Heart left ventricle (tissue), 13 donors: Measurements from ENCODE around the gene GOLGA3.

ENCODE experiments used
- CTCF ChIP-seq, 12 donors: fragments of 200-600 bp; sonication (generic) in 4 of 12; IDR thresholded peaks; one replicate each; pipeline versions ENCODE4 v1.5.0 to v1.8.0; 2018 to 2022; ENCODE audit warnings: antibody characterized with exemption in 12 of 12, mild to moderate bottlenecking in 5 of 12
- POLR2A ChIP-seq, 2 donors: fragments of 450-650 bp; IDR thresholded peaks; one replicate each; pipeline ENCODE4 v1.6.1; 2017; ENCODE audit warnings: antibody characterized with exemption in 2 of 2, mild to moderate bottlenecking in 2 of 2, moderate library complexity in 2 of 2
- donor health status: ischemic (EF 13 %, LVEDD 7.1; RV severe dilation, severe dysfunction).
- donor health status: DM: no; HTN: yes; CAD: no.
- donor health status: DM: no; HTN: no; CAD: no.
- donor health status: ischemic (EF 25% LVEDD 6.9; RV normal size, moderate dysfunction).
- donor health status: ischemic (EF 25% LVEDD 5.7; RV mildly dilated, moderate dysfunction).
- donor health status: ischemic (EF 35%, LVEDD 5.7; RV mildly dilated, moderate dysfunction).
- donor health status: nonischemic (EF 11% LVEDD 7.7; RV severe dilation, severe dysfunction).
- donor health status: DM: yes; HTN: yes; CAD: no.
- donor health status: PGD.
- donor health status: ischemic (EF 29% LVEDD 5.4; RV normal size, mild dysfunction).
- donor health status: nonischemic (EF 23%, LVEDD 6.1; RV moderate dilation, normal function).

DNA sequence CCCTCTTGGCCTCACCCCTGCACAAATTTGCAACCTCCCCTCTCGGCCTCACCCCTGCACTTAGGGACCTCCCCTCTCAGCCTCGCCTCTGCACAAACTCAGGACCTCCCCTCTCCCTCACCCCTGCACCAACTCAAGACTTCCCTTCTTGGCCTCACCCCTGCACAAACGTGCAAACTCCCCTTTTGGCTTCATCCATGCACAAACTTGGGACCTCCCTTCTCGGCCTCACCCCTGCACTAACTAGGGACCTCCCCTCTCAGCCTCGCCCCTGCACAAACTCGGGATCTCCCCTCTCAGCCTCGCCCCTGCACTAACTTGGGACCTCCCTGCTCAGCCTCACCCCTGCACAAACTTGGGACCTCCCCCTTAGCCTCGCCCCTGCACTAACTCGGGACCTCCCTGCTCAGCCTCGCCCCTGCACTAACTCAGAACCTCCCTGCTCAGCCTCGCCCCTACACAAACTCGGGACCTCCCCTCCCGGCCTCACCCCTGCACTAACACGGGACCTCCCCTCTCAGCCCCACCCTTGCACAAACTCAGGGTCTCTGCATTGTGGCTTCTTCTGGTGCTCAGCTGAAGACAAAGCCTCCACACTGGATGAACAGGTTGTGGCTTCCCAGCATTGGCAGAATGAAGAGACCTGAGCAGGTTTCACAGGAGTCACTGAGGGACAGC, 11.0 kb upstream of the GOLGA3 start:
- TF ChIP-seq CTCF (IDR thresholded peaks at IDR 0.05) (no peak), POLR2A (IDR thresholded peaks at IDR 0.05) (no peak)
